Measurements from ENCODE around the gene PDCL2. TPM values are rescaled to one million over a fixed set of nuclear protein-coding genes. Genes with fewer than 3 reads are reported as not detected.

Gene PDCL2
- total and polyA plus RNA-seq, 2 donors from 2014 or later, result not detected

- peak within 1 kb of the TSS; percentile 87 to 96 for H3K27ac ChIP-seq (ENCODE audit: low read depth in 2 of 2, low read length in 2 of 2)
- no peak for FAIRE-seq
- TF ChIP-seq CTCF (IDR thresholded peaks at IDR 0.05; ENCODE audit: borderline replicate concordance, extremely low read depth, insufficient read depth), result peak; percentile 29
- peak within 1 kb of the TSS; percentile 83 to 91 (median 87) for H3K4me3 ChIP-seq (ENCODE audit: low read length in 3 of 3)
- intact Hi-C loops (cut with DNase I), result no loop called here
- DNase-seq, result peak in 4 of 5 donors; percentile 92 to 96 (median 95)
- no peaks in the 10 kb centered on the region for H3K9me3 ChIP-seq (ENCODE audit: control insufficient read depth in 2 of 3, insufficient read depth in 1 of 3, low read length in 3 of 3)
- H3K4me1 ChIP-seq (ENCODE audit: control insufficient read depth in 2 of 3, insufficient read depth in 2 of 3, low read depth in 1 of 3, low read length in 3 of 3), result peaks cover 0 to 10% (median 4%) of the 10 kb centered on the region in 3 donors
- H3K9ac ChIP-seq (ENCODE audit: low read length in 3 of 3), result peak within 1 kb of the TSS; percentile 75 to 97 (median 83)
- H3K36me3 ChIP-seq (ENCODE audit: control insufficient read depth in 2 of 3, insufficient read depth in 3 of 3, low read length in 3 of 3), result no peaks in the 10 kb centered on the region
- no peaks in the 10 kb centered on the region for H3K27me3 ChIP-seq (ENCODE audit: control insufficient read depth, insufficient read depth, low read length)
These were observed 45.1 kb downstream of the PDCL2 start, which contains the start of gene CLOCK for GRCh38 chr4:55546756-55547465. Gene CLOCK (minus strand): TSS chr4:55546909. CDS start chr4:55482785, 64,124 bp downstream.

GRCh38 chr4:55546506-55546755, 45.6 kb downstream of the PDCL2 start:
- intact Hi-C loops (cut with DNase I), result no loop called here
- H3K27me3 ChIP-seq (ENCODE audit: control insufficient read depth, insufficient read depth, low read length), result no peaks in the 10 kb centered on the region
- peak overlapping the region; percentile 87 to 96 for H3K27ac ChIP-seq (ENCODE audit: low read depth in 2 of 2, low read length in 2 of 2)
- peaks cover 0 to 10% (median 4%) of the 10 kb centered on the region in 3 donors for H3K4me1 ChIP-seq (ENCODE audit: control insufficient read depth in 2 of 3, insufficient read depth in 2 of 3, low read depth in 1 of 3, low read length in 3 of 3)
- no peak for FAIRE-seq
- peak overlapping the region in 2 of 3 donors; percentile 83 to 88 for H3K4me3 ChIP-seq (ENCODE audit: low read length in 3 of 3)
- H3K9me3 ChIP-seq (ENCODE audit: control insufficient read depth in 2 of 3, insufficient read depth in 1 of 3, low read length in 3 of 3), result no peaks in the 10 kb centered on the region
- no peak for TF ChIP-seq CTCF (IDR thresholded peaks at IDR 0.05; ENCODE audit: borderline replicate concordance, extremely low read depth, insufficient read depth)
- H3K9ac ChIP-seq (ENCODE audit: low read length in 3 of 3), result peak overlapping the region in 1 of 3 donors; percentile 48
- peak in 1 of 5 donors; percentile 95 for DNase-seq
- H3K36me3 ChIP-seq (ENCODE audit: control insufficient read depth in 2 of 3, insufficient read depth in 3 of 3, low read length in 3 of 3), result no peaks in the 10 kb centered on the region

- Histone ChIP-seq H3K4me3 (ENCODE audit: low read length in 3 of 3) (peak overlapping the region; percentile 72 to 88 (median 83)), H3K27ac (ENCODE audit: low read depth in 2 of 2, low read length in 2 of 2) (peak overlapping the region; percentile 87 to 96), H3K9ac (ENCODE audit: low read length in 3 of 3) (peak overlapping the region; percentile 35 to 75 (median 52)), H3K9me3 (ENCODE audit: control insufficient read depth in 2 of 3, insufficient read depth in 1 of 3, low read length in 3 of 3) (no peaks in the 10 kb centered on the region), H3K27me3 (ENCODE audit: control insufficient read depth, insufficient read depth, low read length) (no peaks in the 10 kb centered on the region), H3K36me3 (ENCODE audit: control insufficient read depth in 2 of 3, insufficient read depth in 3 of 3, low read length in 3 of 3) (no peaks in the 10 kb centered on the region), H3K4me1 (ENCODE audit: control insufficient read depth in 2 of 3, insufficient read depth in 2 of 3, low read depth in 1 of 3, low read length in 3 of 3) (peaks cover 0 to 10% (median 4%) of the 10 kb centered on the region in 3 donors)
- DNase-seq, result peak; percentile 77 to 94 (median 86)
- no peak for FAIRE-seq
- TF ChIP-seq CTCF (IDR thresholded peaks at IDR 0.05; ENCODE audit: borderline replicate concordance, extremely low read depth, insufficient read depth), result no peak
- intact Hi-C loops (cut with DNase I), result no loop called here
These were observed 46.2 kb downstream of the PDCL2 start for GRCh38 chr4:55545641-55546505.
